Upper lobe of left lung (tissue), 4 donors: ENCODE measurements around the gene SAXO1.

ENCODE experiments used
- EP300 ChIP-seq, 4 donors: sonication (generic); formaldehyde crosslinking; IDR thresholded peaks; one replicate each; pipeline ENCODE4 v1.5.1; 2017; ENCODE audit warnings: antibody characterized with exemption in 4 of 4, control low read depth in 2 of 4
- POLR2A ChIP-seq, 4 donors: fragments of 450-650 bp; IDR thresholded peaks; one replicate each; pipeline ENCODE4 v1.5.1; 2016 to 2017; ENCODE audit warnings: antibody characterized with exemption in 4 of 4, mild to moderate bottlenecking in 2 of 4
- POLR2AphosphoS5 ChIP-seq, 2 donors: sonication (generic); formaldehyde crosslinking; IDR thresholded peaks; one replicate each; pipeline ENCODE4 v1.5.1; 2017; ENCODE audit warnings: antibody characterized with exemption in 2 of 2
- TF ChIP-seq, protein P1 (sequence below), 6 experiments: fragments of 450-650 bp in 4 of 6; fragments of 200-600 bp in 2 of 6; sonication (generic) in 2 of 6; IDR thresholded peaks; one replicate each; pipeline ENCODE4 v1.5.1; 2016 to 2019; ENCODE audit warnings: antibody characterized with exemption in 6 of 6

DNA sequence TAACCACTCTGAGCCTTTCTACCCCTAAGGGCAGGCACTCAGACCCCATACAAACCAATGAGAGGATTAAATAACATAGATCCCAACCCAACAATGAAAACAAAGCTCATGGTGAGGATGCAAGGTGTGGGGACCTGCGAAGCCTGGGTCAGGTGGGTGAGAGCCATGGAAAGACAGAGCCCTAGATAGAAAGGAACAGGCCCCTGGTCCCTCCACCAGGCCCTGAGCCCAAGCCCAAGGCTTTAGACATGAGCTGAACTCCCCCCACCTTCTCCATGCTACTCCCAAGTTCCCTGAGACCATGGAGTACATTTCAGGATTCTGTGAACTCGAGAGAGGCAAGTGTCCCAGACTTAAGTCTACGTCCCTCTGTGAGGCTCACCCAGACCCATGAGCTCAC lies 106.5 kb downstream of the SAXO1 start:
- TF ChIP-seq, protein P1, sequence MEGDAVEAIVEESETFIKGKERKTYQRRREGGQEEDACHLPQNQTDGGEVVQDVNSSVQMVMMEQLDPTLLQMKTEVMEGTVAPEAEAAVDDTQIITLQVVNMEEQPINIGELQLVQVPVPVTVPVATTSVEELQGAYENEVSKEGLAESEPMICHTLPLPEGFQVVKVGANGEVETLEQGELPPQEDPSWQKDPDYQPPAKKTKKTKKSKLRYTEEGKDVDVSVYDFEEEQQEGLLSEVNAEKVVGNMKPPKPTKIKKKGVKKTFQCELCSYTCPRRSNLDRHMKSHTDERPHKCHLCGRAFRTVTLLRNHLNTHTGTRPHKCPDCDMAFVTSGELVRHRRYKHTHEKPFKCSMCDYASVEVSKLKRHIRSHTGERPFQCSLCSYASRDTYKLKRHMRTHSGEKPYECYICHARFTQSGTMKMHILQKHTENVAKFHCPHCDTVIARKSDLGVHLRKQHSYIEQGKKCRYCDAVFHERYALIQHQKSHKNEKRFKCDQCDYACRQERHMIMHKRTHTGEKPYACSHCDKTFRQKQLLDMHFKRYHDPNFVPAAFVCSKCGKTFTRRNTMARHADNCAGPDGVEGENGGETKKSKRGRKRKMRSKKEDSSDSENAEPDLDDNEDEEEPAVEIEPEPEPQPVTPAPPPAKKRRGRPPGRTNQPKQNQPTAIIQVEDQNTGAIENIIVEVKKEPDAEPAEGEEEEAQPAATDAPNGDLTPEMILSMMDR (IDR thresholded peaks at IDR 0.05), result no peak
- no peak for TF ChIP-seq POLR2AphosphoS5 (IDR thresholded peaks at IDR 0.05)
- TF ChIP-seq POLR2A (IDR thresholded peaks at IDR 0.05), result no peak
- TF ChIP-seq EP300 (IDR thresholded peaks at IDR 0.05), result no peak
